BJ (cell line): ENCODE data around the gene RSPO4. TPM values are rescaled to one million over a fixed set of nuclear protein-coding genes. Genes with fewer than 3 reads are reported as not detected.

Source experiments
- CTCF ChIA-PET: fragments of 350-600 bp; formaldehyde crosslinking; extraction: SDS; loops from one replicate; lab custom pipeline; 2021; ENCODE audit warnings: antibody characterized with exemption, inconsistent platforms; lab: Yijun Ruan, JAX
- POLR2A ChIA-PET: fragments of 300-600 bp; sonication (Branson Sonifier 250); formaldehyde crosslinking; extraction: SDS; loops from one replicate; lab custom pipeline; 2021; ENCODE audit warnings: antibody characterized with exemption; lab: Charles Lee
- DNase-seq: peaks from one replicate; pipeline ENCODE4 v3.0.0-alpha.2; 2011; ENCODE audit warnings: low read depth
- H3K27me3 ChIP-seq: 2 replicates; pipeline ENCODE4 v1.6.0; 2011; ENCODE audit warnings: low read length; ENCODE audit not compliant: control insufficient read depth, insufficient read depth
- H3K36me3 ChIP-seq: 2 replicates; pipeline ENCODE4 v1.5.1; 2011; ENCODE audit warnings: low read length; ENCODE audit not compliant: control insufficient read depth, insufficient read depth
- H3K4me3 ChIP-seq: 2 replicates; pipeline ENCODE4 v1.5.1; 2011; ENCODE audit warnings: low read depth, mild to moderate bottlenecking, control low read depth, low read length
- polyA plus RNA-seq: library from polyadenylated mRNA; depleted of rRNA; stranded (reverse); fragments of >200 nt; gene quantifications from 2 replicates; pipeline ENCODE4 v1.2.3, GENCODE V29; 2011
- TF ChIP-seq, protein P1 (sequence below): IDR thresholded peaks from 2 replicates; pipeline ENCODE4 v1.5.1; 2011; ENCODE audit warnings: low read depth, mild to moderate bottlenecking, control low read depth, inconsistent platforms, low read length, moderate library complexity; ENCODE audit not compliant: insufficient read depth

The RSPO4 gene
- polyA plus RNA-seq, 1 experiment = 0.52 TPM

GRCh38 chr20:933029-933428 lies 69.1 kb downstream of the RSPO4 start:
- TF ChIP-seq, protein P1, sequence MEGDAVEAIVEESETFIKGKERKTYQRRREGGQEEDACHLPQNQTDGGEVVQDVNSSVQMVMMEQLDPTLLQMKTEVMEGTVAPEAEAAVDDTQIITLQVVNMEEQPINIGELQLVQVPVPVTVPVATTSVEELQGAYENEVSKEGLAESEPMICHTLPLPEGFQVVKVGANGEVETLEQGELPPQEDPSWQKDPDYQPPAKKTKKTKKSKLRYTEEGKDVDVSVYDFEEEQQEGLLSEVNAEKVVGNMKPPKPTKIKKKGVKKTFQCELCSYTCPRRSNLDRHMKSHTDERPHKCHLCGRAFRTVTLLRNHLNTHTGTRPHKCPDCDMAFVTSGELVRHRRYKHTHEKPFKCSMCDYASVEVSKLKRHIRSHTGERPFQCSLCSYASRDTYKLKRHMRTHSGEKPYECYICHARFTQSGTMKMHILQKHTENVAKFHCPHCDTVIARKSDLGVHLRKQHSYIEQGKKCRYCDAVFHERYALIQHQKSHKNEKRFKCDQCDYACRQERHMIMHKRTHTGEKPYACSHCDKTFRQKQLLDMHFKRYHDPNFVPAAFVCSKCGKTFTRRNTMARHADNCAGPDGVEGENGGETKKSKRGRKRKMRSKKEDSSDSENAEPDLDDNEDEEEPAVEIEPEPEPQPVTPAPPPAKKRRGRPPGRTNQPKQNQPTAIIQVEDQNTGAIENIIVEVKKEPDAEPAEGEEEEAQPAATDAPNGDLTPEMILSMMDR = no peak
- Histone ChIP-seq H3K27me3 (no peaks in the 10 kb centered on the region), H3K36me3 (no peaks in the 10 kb centered on the region), H3K4me3 (no peak overlapping the region)
- ChIA-PET POLR2A (no interaction called here), CTCF (interaction anchor here (1.0 to 1.6 kb wide), 2 partner anchors 24 to 118 kb away, joined by 3 to 6 read pairs; no protein-coding TSS in a partner anchor)
- no peak for DNase-seq

GRCh38 chr20:931401-931800 lies 70.7 kb downstream of the RSPO4 start:
- TF ChIP-seq, protein P1 = no peak
- DNase-seq = no peak
- Histone ChIP-seq H3K27me3 (no peaks in the 10 kb centered on the region), H3K36me3 (no peaks in the 10 kb centered on the region), H3K4me3 (no peak overlapping the region)
- CTCF ChIA-PET = no interaction called here
- POLR2A ChIA-PET = no interaction called here

DNA sequence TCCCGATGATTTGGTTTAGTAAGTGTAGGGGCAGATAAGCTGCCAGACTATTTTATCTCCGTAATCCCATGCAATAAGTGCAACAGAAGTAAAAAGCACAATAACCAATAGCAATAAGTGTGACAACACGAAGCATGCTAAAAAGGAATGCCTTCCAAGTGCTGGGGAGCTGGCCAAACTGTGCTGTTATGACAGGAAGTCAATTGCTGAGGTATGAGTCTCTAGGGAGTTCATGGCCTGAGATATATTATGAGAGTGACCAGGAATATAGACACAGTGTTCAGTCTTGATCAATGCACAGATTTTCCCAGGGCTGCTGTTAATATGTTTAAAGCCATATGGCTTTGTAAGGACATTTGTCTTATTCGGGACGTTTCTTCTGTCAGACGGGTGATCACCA lies 75.4 kb downstream of the RSPO4 start:
- TF ChIP-seq, protein P1 = no peak
- no peak for DNase-seq
- H3K4me3 ChIP-seq = no peak overlapping the region
- H3K36me3 ChIP-seq = no peaks in the 10 kb centered on the region
- POLR2A ChIA-PET = no interaction called here
- CTCF ChIA-PET = no interaction called here
- H3K27me3 ChIP-seq = no peaks in the 10 kb centered on the region

- ChIA-PET POLR2A (no interaction called here), CTCF (no interaction called here)
- DNase-seq = no peak
- no peak overlapping the region for H3K4me3 ChIP-seq
- H3K27me3 ChIP-seq = no peaks in the 10 kb centered on the region
- TF ChIP-seq, protein P1 = no peak
- H3K36me3 ChIP-seq = no peaks in the 10 kb centered on the region
These were observed 76.6 kb downstream of the RSPO4 start for GRCh38 chr20:925516-925915.

- CTCF ChIA-PET = no interaction called here
- POLR2A ChIA-PET = no interaction called here
- DNase-seq = no peak
- TF ChIP-seq, protein P1 = no peak
- no peaks in the 10 kb centered on the region for H3K36me3 ChIP-seq
- no peaks in the 10 kb centered on the region for H3K27me3 ChIP-seq
- H3K4me3 ChIP-seq = no peak overlapping the region
These were observed 77.5 kb downstream of the RSPO4 start for GRCh38 chr20:924639-925038.
